Measurements from ENCODE around the gene SENP6. TPM values are rescaled to one million over a fixed set of nuclear protein-coding genes. Genes with fewer than 3 reads are reported as not detected.
A peak's percentile ranks its signal among the peaks of the same experiment; 100 is the strongest.

Gene SENP6
- polyA plus RNA-seq, 3 donors: 22.3 to 43.9 (median 31.9) TPM

DNA sequence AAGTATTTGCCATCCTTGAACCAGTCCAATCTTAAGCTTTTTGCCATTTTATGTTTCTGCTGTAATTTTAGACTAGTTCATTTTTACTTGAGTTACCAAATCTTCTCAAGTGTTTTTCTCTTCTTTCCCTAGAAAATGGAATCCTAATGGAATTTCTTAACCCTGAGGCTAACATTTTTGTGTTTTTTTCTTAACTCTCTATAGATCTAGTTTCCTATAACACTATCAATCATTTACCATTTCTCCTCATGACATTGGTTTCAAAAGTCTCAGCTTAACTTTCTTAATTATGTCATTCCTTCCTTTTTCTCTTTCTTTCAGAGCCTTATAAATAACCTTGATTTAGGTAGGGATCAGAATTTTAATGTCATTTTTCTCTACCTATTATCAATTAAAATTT lies 54.8 kb downstream of the SENP6 start:
- no peaks in the 10 kb centered on the region for H3K4me1 ChIP-seq (ENCODE audit: control insufficient read depth in 1 of 2, insufficient read depth in 2 of 2, low read length in 2 of 2)
- intact Hi-C loops (cut with micrococcal nuclease): no loop called here

DNA sequence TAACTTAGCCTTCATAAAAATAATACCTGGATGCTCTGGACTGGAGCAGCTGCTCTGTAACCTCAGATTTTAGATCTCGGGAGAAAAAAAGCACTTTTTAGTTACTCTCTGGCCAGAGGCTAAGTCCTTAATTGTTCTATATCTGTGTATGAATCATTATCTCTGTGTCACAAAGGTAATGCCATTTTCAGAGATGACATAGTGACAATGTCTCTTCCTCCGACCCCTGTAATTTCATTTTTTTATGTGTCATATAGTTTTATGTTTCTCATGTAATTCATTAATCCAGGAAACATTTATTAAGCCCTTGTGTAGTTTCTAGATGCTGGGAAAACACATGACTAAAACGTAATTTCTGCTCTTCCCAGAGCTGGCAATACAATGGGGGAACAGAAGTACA lies 55.6 kb downstream of the SENP6 start:
- intact Hi-C loops (cut with micrococcal nuclease): no loop called here
- no peaks in the 10 kb centered on the region for H3K9me3 Mint-ChIP-seq
- H2AFZ ChIP-seq (ENCODE audit: insufficient read depth, low read depth, low read length, poor library complexity, severe bottlenecking): no peak overlapping the region
- H3K27ac ChIP-seq (ENCODE audit: low read depth in 1 of 2, low read length in 2 of 2): peak overlapping the region in 1 of 2 donors; percentile 23
- DNase-seq: no peak
- no peaks in the 10 kb centered on the region for H3K9me3 ChIP-seq (replicated peaks in 1 of 2; ENCODE audit: control insufficient read depth in 1 of 2, insufficient read depth in 1 of 2, low read length in 2 of 2)
- 33% methylated on average over 1 of the region's 3 CpGs for WGBS (ENCODE audit: insufficient coverage)
- peaks cover 14% of the 10 kb centered on the region for H3K4me1 Mint-ChIP-seq
- H3K36me3 Mint-ChIP-seq: peaks cover 63 to 72% of the 10 kb centered on the region in 2 donors
- H3K9ac ChIP-seq (ENCODE audit: insufficient read depth, low read length, poor library complexity, severe bottlenecking): no peak overlapping the region
- H3K4me2 ChIP-seq (replicated peaks; ENCODE audit: extremely low read depth, low read length, poor library complexity, severe bottlenecking): no peak overlapping the region
- H4K20me1 ChIP-seq (ENCODE audit: insufficient read depth, low read length): peaks cover 3% of the 10 kb centered on the region
- H3K4me1 ChIP-seq (ENCODE audit: control insufficient read depth in 1 of 2, insufficient read depth in 2 of 2, low read length in 2 of 2): no peaks in the 10 kb centered on the region
- no peaks in the 10 kb centered on the region for H3K79me2 ChIP-seq (ENCODE audit: insufficient read depth, low read length)
- no peak overlapping the region for H3K4me3 Mint-ChIP-seq
- H3K4me3 ChIP-seq (replicated peaks in 1 of 3; ENCODE audit: low read depth in 2 of 3, low read length in 3 of 3): no peak overlapping the region
- H3K27me3 Mint-ChIP-seq (ENCODE audit: low read depth in 3 of 3): no peaks in the 10 kb centered on the region
- TF ChIP-seq, protein P1, sequence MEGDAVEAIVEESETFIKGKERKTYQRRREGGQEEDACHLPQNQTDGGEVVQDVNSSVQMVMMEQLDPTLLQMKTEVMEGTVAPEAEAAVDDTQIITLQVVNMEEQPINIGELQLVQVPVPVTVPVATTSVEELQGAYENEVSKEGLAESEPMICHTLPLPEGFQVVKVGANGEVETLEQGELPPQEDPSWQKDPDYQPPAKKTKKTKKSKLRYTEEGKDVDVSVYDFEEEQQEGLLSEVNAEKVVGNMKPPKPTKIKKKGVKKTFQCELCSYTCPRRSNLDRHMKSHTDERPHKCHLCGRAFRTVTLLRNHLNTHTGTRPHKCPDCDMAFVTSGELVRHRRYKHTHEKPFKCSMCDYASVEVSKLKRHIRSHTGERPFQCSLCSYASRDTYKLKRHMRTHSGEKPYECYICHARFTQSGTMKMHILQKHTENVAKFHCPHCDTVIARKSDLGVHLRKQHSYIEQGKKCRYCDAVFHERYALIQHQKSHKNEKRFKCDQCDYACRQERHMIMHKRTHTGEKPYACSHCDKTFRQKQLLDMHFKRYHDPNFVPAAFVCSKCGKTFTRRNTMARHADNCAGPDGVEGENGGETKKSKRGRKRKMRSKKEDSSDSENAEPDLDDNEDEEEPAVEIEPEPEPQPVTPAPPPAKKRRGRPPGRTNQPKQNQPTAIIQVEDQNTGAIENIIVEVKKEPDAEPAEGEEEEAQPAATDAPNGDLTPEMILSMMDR (IDR thresholded peaks at IDR 0.05): no peak
- peak overlapping the region in 1 of 7 donors; percentile 13 for H3K27ac Mint-ChIP-seq
- H3K27me3 ChIP-seq (ENCODE audit: control insufficient read depth in 2 of 2, insufficient read depth in 2 of 2, low read length in 2 of 2): no peaks in the 10 kb centered on the region
- H3K36me3 ChIP-seq (replicated peaks in 1 of 2; ENCODE audit: control insufficient read depth in 1 of 2, insufficient read depth in 2 of 2, low read length in 2 of 2): peaks cover 57 to 72% of the 10 kb centered on the region in 2 donors

More for the DNA sequence above, 54.8 kb downstream of the SENP6 start:
- TF ChIP-seq, protein P1 (IDR thresholded peaks at IDR 0.05): no peak
- H3K27ac ChIP-seq (ENCODE audit: low read depth in 1 of 2, low read length in 2 of 2): peak overlapping the region in 1 of 2 donors; percentile 2
- peaks cover 64 to 74% of the 10 kb centered on the region in 2 donors for H3K36me3 ChIP-seq (replicated peaks in 1 of 2; ENCODE audit: control insufficient read depth in 1 of 2, insufficient read depth in 2 of 2, low read length in 2 of 2)
- Mint-ChIP-seq H3K4me3 (no peak overlapping the region), H3K27ac (no peak overlapping the region), H3K27me3 (ENCODE audit: low read depth in 3 of 3) (no peaks in the 10 kb centered on the region), H3K9me3 (no peaks in the 10 kb centered on the region), H3K36me3 (peaks cover 62 to 72% of the 10 kb centered on the region in 2 donors), H3K4me1 (peaks cover 14% of the 10 kb centered on the region)
- H3K9me3 ChIP-seq (replicated peaks in 1 of 2; ENCODE audit: control insufficient read depth in 1 of 2, insufficient read depth in 1 of 2, low read length in 2 of 2): no peaks in the 10 kb centered on the region
- H4K20me1 ChIP-seq (ENCODE audit: insufficient read depth, low read length): peaks cover 3% of the 10 kb centered on the region
- no peak overlapping the region for H3K4me2 ChIP-seq (replicated peaks; ENCODE audit: extremely low read depth, low read length, poor library complexity, severe bottlenecking)
- no peak overlapping the region for H2AFZ ChIP-seq (ENCODE audit: insufficient read depth, low read depth, low read length, poor library complexity, severe bottlenecking)
- no peaks in the 10 kb centered on the region for H3K27me3 ChIP-seq (ENCODE audit: control insufficient read depth in 2 of 2, insufficient read depth in 2 of 2, low read length in 2 of 2)
- H3K4me3 ChIP-seq (replicated peaks in 1 of 3; ENCODE audit: low read depth in 2 of 3, low read length in 3 of 3): no peak overlapping the region
- no peak for DNase-seq
- peaks cover 4% of the 10 kb centered on the region for H3K79me2 ChIP-seq (ENCODE audit: insufficient read depth, low read length)
- H3K9ac ChIP-seq (ENCODE audit: insufficient read depth, low read length, poor library complexity, severe bottlenecking): no peak overlapping the region

Data from CD14-positive monocyte (primary cell).